OCI-LY7 (cell line): Measurements from ENCODE around the gene CASP2. TPM values are rescaled to one million over a fixed set of nuclear protein-coding genes. Genes with fewer than 3 reads are reported as not detected.
"Not testable (repeated sequence)": the region's sequence is repeated elsewhere in the genome, so short reads cannot be mapped to it uniquely, and the experiment has no call there.

Experiments
- BruUV-seq: library from RNA; stranded (reverse); fragments of 400-500 nt; replicated peaks from 2 replicates; lab custom pipeline; 2021; lab: Mats Ljungman, UMichigan
- CTCF ChIA-PET: fragments of 300-600 bp; sonication (Branson Sonifier 250); formaldehyde crosslinking; loops from one replicate; lab custom pipeline; 2022; ENCODE audit warnings: antibody characterized with exemption; ENCODE audit not compliant: unreplicated experiment; lab: Charles Lee
- POLR2A ChIA-PET: fragments of 300-600 bp; sonication (Branson Sonifier 250); formaldehyde crosslinking; loops from one replicate; lab custom pipeline; 2022; ENCODE audit warnings: antibody characterized with exemption; lab: Charles Lee
- DNase-seq: peaks from one replicate; pipeline ENCODE4 v3.0.0-alpha.2; 2015; ENCODE audit warnings: low spot score
- H2AFZ ChIP-seq: fragments of 200-600 bp; sonication (generic), shearing (Covaris generic); 2 replicates; pipeline ENCODE4 v1.6.1; 2014; ENCODE audit warnings: mild to moderate bottlenecking, antibody characterized with exemption, low read length, moderate library complexity
- H3K27ac ChIP-seq: fragments of 200-600 bp; sonication (generic); 2 replicates; pipeline ENCODE4 v1.5.1; 2014; ENCODE audit warnings: mixed run types, low read depth, mild to moderate bottlenecking, moderate library complexity, low read length, inconsistent platforms; ENCODE audit not compliant: poor library complexity, severe bottlenecking
- H3K36me3 ChIP-seq: fragments of 200-600 bp; sonication (generic); 2 replicates; pipeline ENCODE4 v1.6.1; 2014; ENCODE audit warnings: mild to moderate bottlenecking, antibody characterized with exemption, low read length, moderate library complexity, mixed read lengths; ENCODE audit not compliant: insufficient read depth
- H3K4me1 ChIP-seq: fragments of 200-600 bp; sonication (generic); 2 replicates; pipeline ENCODE4 v1.5.1; 2014; ENCODE audit warnings: mild to moderate bottlenecking, low read length; ENCODE audit not compliant: insufficient read depth, poor library complexity, severe bottlenecking
- H3K4me2 ChIP-seq: fragments of 200-600 bp; sonication (generic); 2 replicates; pipeline ENCODE4 v1.6.1; 2014; ENCODE audit warnings: mild to moderate bottlenecking, low read length
- H3K4me3 ChIP-seq: fragments of 200-600 bp; sonication (generic); 2 replicates; pipeline ENCODE4 v1.5.1; 2014; ENCODE audit warnings: mild to moderate bottlenecking, low read depth, low read length; ENCODE audit not compliant: poor library complexity, severe bottlenecking
- H3K79me2 ChIP-seq: fragments of 200-600 bp; sonication (generic); 2 replicates; pipeline ENCODE4 v1.6.1; 2016; ENCODE audit warnings: low read depth, mild to moderate bottlenecking, low read length, moderate library complexity, mixed read lengths; ENCODE audit not compliant: insufficient read depth
- H3K9me2 ChIP-seq: fragments of 200-600 bp; sonication (generic); 2 replicates; pipeline ENCODE4 v1.6.1; 2016; ENCODE audit warnings: mild to moderate bottlenecking, low read length, mixed read lengths; ENCODE audit not compliant: insufficient read depth
- H3K9me3 ChIP-seq: fragments of 200-600 bp; sonication (generic); 2 replicates; pipeline ENCODE4 v1.6.1; 2014; ENCODE audit warnings: mild to moderate bottlenecking, mixed run types, low read length, mixed read lengths
- H4K20me1 ChIP-seq: fragments of 200-600 bp; sonication (generic); 2 replicates; pipeline ENCODE4 v1.6.1; 2014; ENCODE audit warnings: mild to moderate bottlenecking, antibody characterized with exemption, low read length, moderate library complexity, mixed read lengths; ENCODE audit not compliant: insufficient read depth
- EZH2phosphoT487 ChIP-seq: fragments of 200-600 bp; sonication (generic); IDR thresholded peaks from 2 replicates; pipeline ENCODE4 v1.6.1; 2018; ENCODE audit warnings: low read depth, borderline replicate concordance, mild to moderate bottlenecking, mixed run types, antibody characterized with exemption, low read length, moderate library complexity, mixed read lengths
- intact Hi-C: fragments of 100-400 bp; cut with micrococcal nuclease; formaldehyde crosslinking; loops from one replicate; pipeline ENCODE4 v1.10.0; 2022; ENCODE audit not compliant: unreplicated experiment
- total RNA-seq, 2 experiments: library from RNA; depleted of rRNA in 1 of 2; stranded (reverse); fragments of >200 nt in 1 of 2; shearing (Covaris generic) in 1 of 2; gene quantifications; 2 replicates each; pipeline ENCODE4 v1.2.3, GENCODE V29; 2014 to 2022
- TF ChIP-seq, protein P1 (sequence below): fragments of 200-600 bp; sonication (generic); conservative IDR thresholded peaks from 2 replicates; pipeline ENCODE4 v1.5.1; 2014; ENCODE audit warnings: mild to moderate bottlenecking, antibody characterized with exemption, low read length, moderate library complexity, mixed read lengths

CASP2 gene
- total RNA-seq, 2 experiments from 2014 or later, result 27.2 to 61.6 TPM

DNA sequence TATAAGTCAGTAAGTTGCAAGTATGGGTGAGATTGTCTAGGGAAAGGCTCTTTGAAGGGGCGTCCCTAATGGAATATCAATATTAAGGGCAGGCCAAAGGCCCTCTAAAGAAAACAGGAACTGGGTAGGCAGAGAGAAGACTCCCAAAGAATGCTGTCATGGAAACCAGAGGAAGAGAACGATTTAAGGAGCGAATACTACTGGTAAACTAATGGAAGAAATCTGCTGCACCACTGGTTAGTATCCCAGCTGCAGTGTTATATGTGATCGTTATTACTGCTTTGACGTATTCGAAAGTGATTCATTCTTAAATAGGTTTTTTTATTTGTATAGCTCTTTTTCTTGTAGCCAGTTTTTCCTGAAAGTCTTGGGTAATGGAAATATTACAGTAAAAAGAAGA lies 1.3 kb downstream of the CASP2 start:
- POLR2A ChIA-PET, result interaction anchor here (0.6 to 1.7 kb wide), 6 partner anchors 9 to 548 kb away, joined by 3 to 6 read pairs (median 5); no protein-coding TSS in a partner anchor

DNA sequence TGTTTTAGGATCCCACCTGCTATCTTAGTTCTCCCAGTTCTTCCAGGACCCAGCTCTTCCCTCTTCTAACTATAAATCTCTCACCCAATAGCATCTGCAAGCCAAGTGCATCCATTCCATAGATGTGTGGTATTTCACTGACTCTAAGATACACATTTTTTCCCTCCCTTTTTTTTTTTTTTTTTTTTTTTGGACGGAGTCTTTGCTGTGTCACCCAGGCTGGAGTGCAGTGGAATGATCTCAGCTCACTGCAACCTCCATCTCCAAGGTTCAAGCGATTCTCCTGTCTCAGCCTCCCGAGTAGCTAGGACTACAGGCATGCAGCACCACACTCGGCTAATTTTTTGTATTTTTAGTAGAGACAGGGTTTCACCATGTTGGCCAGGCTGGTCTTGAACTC lies 1.7 kb downstream of the CASP2 start:
- ChIA-PET POLR2A (interaction anchor here (0.6 to 1.7 kb wide), 7 partner anchors 9 to 548 kb away, joined by 3 to 7 read pairs (median 5); no protein-coding TSS in a partner anchor), CTCF (interaction anchor here (0.9 kb wide), 1 partner anchor 9 kb away, joined by 3 read pairs; no protein-coding TSS in a partner anchor)
- H3K4me3 ChIP-seq, result peak overlapping the region; percentile 95

More for the DNA sequence above, 1.3 kb downstream of the CASP2 start:
- no TSS peak for BruUV-seq
- no peak overlapping the region for H2AFZ ChIP-seq
- peaks cover 33% of the 10 kb centered on the region for H3K79me2 ChIP-seq
- H3K9me2 ChIP-seq, result no peaks in the 10 kb centered on the region
- TF ChIP-seq, protein P1, sequence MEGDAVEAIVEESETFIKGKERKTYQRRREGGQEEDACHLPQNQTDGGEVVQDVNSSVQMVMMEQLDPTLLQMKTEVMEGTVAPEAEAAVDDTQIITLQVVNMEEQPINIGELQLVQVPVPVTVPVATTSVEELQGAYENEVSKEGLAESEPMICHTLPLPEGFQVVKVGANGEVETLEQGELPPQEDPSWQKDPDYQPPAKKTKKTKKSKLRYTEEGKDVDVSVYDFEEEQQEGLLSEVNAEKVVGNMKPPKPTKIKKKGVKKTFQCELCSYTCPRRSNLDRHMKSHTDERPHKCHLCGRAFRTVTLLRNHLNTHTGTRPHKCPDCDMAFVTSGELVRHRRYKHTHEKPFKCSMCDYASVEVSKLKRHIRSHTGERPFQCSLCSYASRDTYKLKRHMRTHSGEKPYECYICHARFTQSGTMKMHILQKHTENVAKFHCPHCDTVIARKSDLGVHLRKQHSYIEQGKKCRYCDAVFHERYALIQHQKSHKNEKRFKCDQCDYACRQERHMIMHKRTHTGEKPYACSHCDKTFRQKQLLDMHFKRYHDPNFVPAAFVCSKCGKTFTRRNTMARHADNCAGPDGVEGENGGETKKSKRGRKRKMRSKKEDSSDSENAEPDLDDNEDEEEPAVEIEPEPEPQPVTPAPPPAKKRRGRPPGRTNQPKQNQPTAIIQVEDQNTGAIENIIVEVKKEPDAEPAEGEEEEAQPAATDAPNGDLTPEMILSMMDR, result no peak
- TF ChIP-seq EZH2phosphoT487, result no peak
- peak; percentile 14 for DNase-seq
- peak overlapping the region; percentile 95 for H3K4me3 ChIP-seq
- H3K4me1 ChIP-seq, result peaks cover 24% of the 10 kb centered on the region
- intact Hi-C loops, result loop anchor here (5.0 kb wide), 2 partner anchors 482 to 1552 kb away; partner anchors contain the start of gene SSBP1
- peak overlapping the region; percentile 66 for H3K27ac ChIP-seq
- peaks cover 59% of the 10 kb centered on the region for H3K36me3 ChIP-seq
- 0 out of 2 replicates have a peak, but pooled peaks cover 5% of the 10 kb centered on the region for H3K9me3 ChIP-seq
- H4K20me1 ChIP-seq, result peaks cover 6% of the 10 kb centered on the region; the same call in 1 of the 2 replicates
- CTCF ChIA-PET, result interaction anchor here (0.9 kb wide), 1 partner anchor 10 kb away, joined by 3 read pairs; no protein-coding TSS in a partner anchor
- peak overlapping the region; percentile 88 for H3K4me2 ChIP-seq

DNA sequence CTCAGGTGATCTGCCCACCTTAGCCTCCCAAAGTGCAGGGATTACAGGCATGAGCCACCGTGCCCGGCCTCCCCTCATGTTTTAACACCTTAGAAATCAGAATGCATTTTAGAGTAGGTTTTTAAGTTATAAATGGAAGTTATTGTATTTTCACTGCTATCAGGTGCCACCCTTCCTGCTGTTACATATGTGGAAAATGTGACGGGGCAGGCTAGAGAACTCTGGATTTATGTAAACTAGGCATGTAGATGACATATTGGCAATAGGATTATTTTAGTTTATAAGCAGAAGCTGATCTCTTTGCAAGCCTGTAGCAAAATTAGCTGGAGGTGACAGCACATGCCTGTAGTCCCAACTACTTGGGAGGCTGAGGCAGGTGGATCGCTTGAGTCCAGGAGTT lies 2.1 kb downstream of the CASP2 start:
- H2AFZ ChIP-seq, result no peak overlapping the region
- peaks cover 6% of the 10 kb centered on the region; the same call in 1 of the 2 replicates for H4K20me1 ChIP-seq
- no peak for DNase-seq
- H3K9me3 ChIP-seq, result 0 out of 2 replicates have a peak, but pooled peaks cover 5% of the 10 kb centered on the region
- peaks cover 23% of the 10 kb centered on the region for H3K4me1 ChIP-seq
- H3K79me2 ChIP-seq, result peaks cover 36% of the 10 kb centered on the region
- no peak overlapping the region for H3K27ac ChIP-seq
- peak overlapping the region; percentile 95 for H3K4me3 ChIP-seq
- peak overlapping the region; percentile 88 for H3K4me2 ChIP-seq
- ChIA-PET CTCF (interaction anchor here (0.7 kb wide), 1 partner anchor 9 kb away, joined by 3 read pairs; no protein-coding TSS in a partner anchor), POLR2A (interaction anchor here (0.7 to 1.7 kb wide), 7 partner anchors 9 to 549 kb away, joined by 3 to 7 read pairs (median 5); no protein-coding TSS in a partner anchor)
- TF ChIP-seq EZH2phosphoT487, result no peak
- no TSS peak for BruUV-seq
- H3K9me2 ChIP-seq, result no peaks in the 10 kb centered on the region
- H3K36me3 ChIP-seq, result peaks cover 68% of the 10 kb centered on the region
- intact Hi-C loops, result no loop called here

More for the DNA sequence above, 1.7 kb downstream of the CASP2 start:
- not testable (repeated sequence) for H3K27ac ChIP-seq, H3K9me3 ChIP-seq, H4K20me1 ChIP-seq, H2AFZ ChIP-seq, H3K9me2 ChIP-seq, BruUV-seq, DNase-seq
- peaks cover 23% of the 10 kb centered on the region for H3K4me1 ChIP-seq
- H3K79me2 ChIP-seq, result peaks cover 36% of the 10 kb centered on the region
- peak overlapping the region; percentile 88 for H3K4me2 ChIP-seq
- intact Hi-C loops, result loop anchor here (5.0 kb wide), 2 partner anchors 483 to 1553 kb away; partner anchors contain the start of gene SSBP1
- peaks cover 64% of the 10 kb centered on the region for H3K36me3 ChIP-seq
